ENCODE measurements around the gene TRIM9.

- TF ChIP-seq CTCF (conservative IDR thresholded peaks at IDR 0.05; ENCODE audit: low read length), result no peak
- no peak for TF ChIP-seq EZH2phosphoT487 (IDR thresholded peaks at IDR 0.05; ENCODE audit: borderline replicate concordance)
Observed at GRCh38 chr14:50967790-50968189, 127.1 kb downstream of the TRIM9 start.
